Mesodermal cell (in vitro differentiated cells): ENCODE measurements around the gene NEK7.
A peak's percentile ranks its signal among the peaks of the same experiment; 100 is the strongest.

Experiments used
- H3K27ac ChIP-seq: 2 replicates; pipeline ENCODE4 v1.7.0; 2013; ENCODE audit warnings: mild to moderate bottlenecking, low read depth, low read length, moderate library complexity; ENCODE audit not compliant: severe bottlenecking
- H3K36me3 ChIP-seq: 2 replicates; pipeline ENCODE4 v1.7.1; 2013; ENCODE audit warnings: mild to moderate bottlenecking, low read length, moderate library complexity; ENCODE audit not compliant: control insufficient read depth, insufficient read depth
- H3K4me1 ChIP-seq: one replicate; pipeline ENCODE4 v1.7.1; 2013; ENCODE audit warnings: mild to moderate bottlenecking, low read length; ENCODE audit not compliant: insufficient read depth, control insufficient read depth, poor library complexity, severe bottlenecking
- H3K4me3 ChIP-seq: 2 replicates; pipeline ENCODE4 v1.7.0; 2013; ENCODE audit warnings: low read length, control low read depth, mild to moderate bottlenecking; ENCODE audit not compliant: insufficient read depth, poor library complexity, severe bottlenecking; ENCODE audit errors: extremely low read depth
- H3K9me3 ChIP-seq: 2 replicates; pipeline ENCODE4 v1.7.1; 2013; ENCODE audit warnings: mild to moderate bottlenecking, low read length, moderate library complexity; ENCODE audit not compliant: control insufficient read depth
- WGBS, 2 experiments: methylation state at CpG; one replicate each; pipeline ENCODE4 v1.1.5; 2013; ENCODE audit warnings: missing lambda C conversion rate in 2 of 2; ENCODE audit not compliant: insufficient coverage in 2 of 2; 5-methylcytosine and 5-hydroxymethylcytosine counted together

Gene NEK7

DNA sequence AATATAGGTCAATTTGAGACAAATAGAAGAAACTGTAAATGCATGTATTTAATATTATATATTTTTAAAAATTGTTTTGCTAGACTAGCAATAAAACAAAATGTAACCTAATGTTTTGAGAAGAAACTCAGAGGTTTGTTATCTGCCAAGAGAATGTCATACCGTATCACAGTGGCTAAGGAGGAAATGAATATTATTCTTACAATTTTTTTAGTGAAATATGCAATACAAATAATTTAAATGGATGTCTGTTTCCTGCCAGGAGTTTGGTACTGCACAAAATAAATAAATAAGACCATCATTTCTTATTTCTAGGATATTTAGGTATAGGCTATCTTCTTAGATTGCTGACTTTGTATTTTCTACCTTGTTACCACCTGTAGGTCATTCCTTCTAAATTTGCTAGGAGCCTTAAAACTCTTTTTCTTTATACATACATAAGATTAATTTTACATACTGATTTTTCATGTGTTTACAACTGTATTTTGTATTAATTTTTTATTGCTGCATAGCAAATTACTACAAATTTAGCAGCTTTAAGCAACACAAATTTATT is 113.6 kb downstream of the NEK7 start:
- peaks cover 7% of the 10 kb centered on the region for H3K36me3 ChIP-seq
- no CpG with 5 or more reads among the region's 1 CpG for WGBS, 2 experiments
- H3K9me3 ChIP-seq = no peaks in the 10 kb centered on the region
- H3K27ac ChIP-seq = no peak overlapping the region
- H3K4me3 ChIP-seq = no peak overlapping the region
- peaks cover 46% of the 10 kb centered on the region for H3K4me1 ChIP-seq

DNA sequence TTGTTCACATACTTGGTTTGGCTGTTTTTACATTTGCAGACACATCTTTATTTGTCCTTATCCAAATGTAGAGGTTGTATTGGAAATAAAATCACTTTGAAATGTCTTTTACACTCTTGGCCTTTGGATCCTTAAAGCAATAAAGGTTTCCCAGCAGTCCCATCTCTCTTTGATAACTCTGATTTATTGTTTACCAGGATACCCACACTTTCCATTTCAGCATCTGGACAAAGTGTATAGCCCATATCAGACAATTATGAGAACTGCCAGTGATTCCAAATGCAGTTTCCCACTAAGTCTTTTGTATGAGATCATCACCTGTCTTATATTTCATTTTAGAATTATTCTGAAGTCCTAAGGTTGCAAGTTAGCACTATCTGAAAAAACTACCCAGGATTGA is 114.7 kb downstream of the NEK7 start:
- Histone ChIP-seq H3K36me3 (peaks cover 7% of the 10 kb centered on the region), H3K4me3 (no peak overlapping the region), H3K9me3 (no peaks in the 10 kb centered on the region), H3K4me1 (peaks cover 43% of the 10 kb centered on the region), H3K27ac (no peak overlapping the region)

DNA sequence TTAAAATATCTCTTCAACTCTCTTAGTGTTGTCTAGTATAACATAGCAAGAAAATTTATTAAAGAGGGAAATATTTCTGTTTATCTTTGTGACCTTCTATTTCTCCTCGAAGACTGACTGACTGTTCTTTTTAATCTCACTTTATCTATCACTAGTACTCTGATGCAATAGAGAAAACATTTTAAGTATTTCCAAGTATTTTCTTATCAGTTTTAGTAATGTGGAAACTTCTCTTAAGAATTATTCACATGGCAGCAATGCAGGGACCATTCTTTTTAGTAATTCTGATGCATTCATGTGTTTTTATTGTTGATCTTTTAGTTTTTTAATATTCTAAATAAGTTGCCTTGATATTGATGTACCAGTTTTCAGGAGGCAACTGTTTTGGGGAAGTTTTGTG is 115.7 kb downstream of the NEK7 start:
- peak overlapping the region; percentile 71 for H3K27ac ChIP-seq
- no peak overlapping the region for H3K4me3 ChIP-seq
- peaks cover 38% of the 10 kb centered on the region for H3K4me1 ChIP-seq
- peaks cover 4% of the 10 kb centered on the region for H3K36me3 ChIP-seq
- no CpG with 5 or more reads among the region's 1 CpG for WGBS, 2 experiments
- H3K9me3 ChIP-seq = no peaks in the 10 kb centered on the region

DNA sequence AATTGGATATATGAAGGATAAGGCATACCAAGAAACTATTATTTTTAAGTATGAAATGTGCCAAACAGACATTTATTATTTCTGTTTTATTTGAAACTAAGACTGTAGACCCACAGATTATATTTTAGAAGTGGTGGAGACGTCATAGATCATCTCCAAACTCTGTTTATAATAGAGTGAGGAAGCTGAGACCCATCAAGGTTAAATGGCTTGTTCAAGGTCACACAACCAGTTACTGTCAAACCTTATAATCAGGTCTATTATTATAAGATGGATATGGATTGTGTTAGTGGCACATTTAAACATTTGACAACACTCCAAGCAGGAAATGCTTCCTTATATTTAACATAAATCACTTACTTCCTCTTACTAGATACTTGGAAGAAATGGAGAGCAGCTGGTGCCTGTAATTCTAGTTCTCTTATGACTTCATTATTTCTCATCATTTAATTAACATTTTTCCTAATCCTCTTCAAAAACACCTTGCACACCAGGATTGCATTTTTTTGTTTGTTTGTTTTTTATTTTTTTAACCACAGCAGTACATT is 117.0 kb downstream of the NEK7 start:
- Histone ChIP-seq H3K4me1 (peaks cover 32% of the 10 kb centered on the region), H3K4me3 (no peak overlapping the region), H3K36me3 (peaks cover 4% of the 10 kb centered on the region), H3K27ac (no peak overlapping the region), H3K9me3 (no peaks in the 10 kb centered on the region)
- no CpG with 5 or more reads among the region's 1 CpG for WGBS, 2 experiments

DNA sequence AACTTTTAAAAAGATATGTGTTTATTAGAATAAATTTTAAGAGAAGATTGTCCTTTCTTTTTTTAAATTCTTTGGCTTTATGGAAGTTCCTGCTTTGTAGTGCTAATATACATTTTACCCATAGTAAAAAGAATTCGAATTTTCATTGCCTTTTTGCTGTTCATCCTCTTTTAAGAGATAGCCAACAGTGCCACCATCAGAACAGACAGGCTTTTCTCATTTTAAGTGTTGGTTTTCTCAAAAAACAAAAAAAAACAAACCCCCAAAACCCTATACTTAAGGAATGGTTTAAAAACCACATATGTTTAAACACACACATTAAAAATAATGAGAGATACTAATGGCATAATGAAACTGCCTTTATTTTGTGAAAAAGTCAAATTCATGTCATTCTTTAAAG is 118.8 kb downstream of the NEK7 start:
- Histone ChIP-seq H3K9me3 (no peaks in the 10 kb centered on the region), H3K4me3 (no peak overlapping the region), H3K27ac (no peak overlapping the region), H3K36me3 (peaks cover 8% of the 10 kb centered on the region), H3K4me1 (peaks cover 20% of the 10 kb centered on the region)
- no CpG with 5 or more reads among the region's 1 CpG for WGBS, 2 experiments

DNA sequence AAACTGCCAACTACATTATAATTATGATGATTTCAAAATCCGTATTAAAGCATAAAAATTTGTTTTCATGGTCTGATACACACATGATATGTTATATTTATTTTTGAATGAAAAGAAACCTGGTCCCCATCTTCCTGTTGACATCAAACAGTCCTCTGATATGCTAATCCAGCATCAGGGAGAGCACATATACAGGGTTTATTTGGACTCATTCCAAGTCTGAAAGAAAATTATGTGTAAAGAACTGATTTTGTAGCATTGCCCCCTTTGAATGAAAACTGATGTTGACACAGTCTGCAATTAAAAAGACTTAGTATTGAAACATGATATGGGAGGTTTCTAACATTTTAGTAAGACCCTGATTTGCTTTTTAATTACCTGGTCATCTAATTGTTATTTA is 119.4 kb downstream of the NEK7 start:
- H3K36me3 ChIP-seq = peaks cover 4% of the 10 kb centered on the region
- no peak overlapping the region for H3K27ac ChIP-seq
- peaks cover 19% of the 10 kb centered on the region for H3K4me1 ChIP-seq
- no peak overlapping the region for H3K4me3 ChIP-seq
- no peaks in the 10 kb centered on the region for H3K9me3 ChIP-seq
- no CpG with 5 or more reads among the region's 1 CpG for WGBS, 2 experiments

DNA sequence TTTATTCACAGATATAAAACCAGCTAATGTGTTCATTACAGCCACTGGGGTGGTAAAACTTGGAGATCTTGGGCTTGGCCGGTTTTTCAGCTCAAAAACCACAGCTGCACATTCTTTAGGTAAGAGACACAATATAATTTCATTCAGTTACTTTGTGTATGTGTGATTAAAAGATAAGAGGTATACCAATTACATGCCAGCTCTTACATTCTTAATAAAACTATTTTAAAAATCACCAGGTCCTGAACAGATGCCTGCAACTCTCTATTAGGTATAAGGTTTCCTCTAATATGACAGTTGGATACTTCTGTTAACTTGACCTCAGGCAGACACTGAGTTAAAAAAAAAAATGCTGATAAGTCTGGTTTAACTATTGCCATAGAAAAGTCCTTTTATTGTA is 122.1 kb downstream of the NEK7 start:
- peaks cover 4% of the 10 kb centered on the region for H3K36me3 ChIP-seq
- H3K9me3 ChIP-seq = no peaks in the 10 kb centered on the region
- no CpG with 5 or more reads among the region's 1 CpG for whole genome bisulfite sequencing, 2 experiments
- peaks cover 4% of the 10 kb centered on the region for H3K4me1 ChIP-seq
- H3K27ac ChIP-seq = no peak overlapping the region
- H3K4me3 ChIP-seq = no peak overlapping the region

DNA sequence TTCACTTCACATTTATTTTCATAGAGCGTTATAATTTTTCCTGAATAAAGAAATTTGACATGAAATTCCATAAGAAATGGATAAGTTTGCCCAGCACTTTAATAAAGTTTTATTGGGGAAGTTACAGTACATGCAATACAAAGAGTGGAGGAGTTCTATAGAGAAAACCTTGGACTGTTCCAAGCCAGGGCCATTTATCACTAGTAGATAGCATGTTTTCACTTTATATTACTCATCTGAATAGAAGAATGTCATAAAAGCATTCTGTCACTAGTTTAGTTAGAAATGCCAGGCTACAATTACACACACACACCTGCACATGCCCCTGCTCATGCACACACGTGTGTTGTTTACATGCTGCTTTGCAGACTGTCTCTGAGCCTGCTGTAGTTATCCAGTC is 123.3 kb downstream of the NEK7 start:
- Histone ChIP-seq H3K27ac (no peak overlapping the region), H3K4me3 (no peak overlapping the region), H3K9me3 (no peaks in the 10 kb centered on the region), H3K4me1 (no peaks in the 10 kb centered on the region), H3K36me3 (peaks cover 4% of the 10 kb centered on the region)
- 100% methylated on average over 1 of the region's 2 CpGs for WGBS, 2 experiments

DNA sequence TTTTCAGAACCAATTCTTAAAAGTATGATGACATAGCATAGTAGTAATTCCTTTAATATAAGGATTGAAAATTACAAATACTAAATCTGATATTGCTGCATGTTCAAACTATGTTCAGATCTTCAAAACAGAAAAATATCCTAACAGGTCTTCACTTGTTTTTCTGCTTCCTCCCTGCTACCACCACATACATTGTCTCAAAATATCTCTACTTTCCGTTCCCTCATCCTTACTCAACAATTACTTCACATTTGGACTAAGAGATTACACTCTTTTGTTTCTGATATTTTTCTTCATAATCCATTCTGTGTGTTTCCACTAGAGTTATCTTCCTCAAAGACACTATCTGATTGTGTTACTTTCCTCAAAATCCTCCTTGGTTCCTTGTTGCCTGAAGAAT is 125.1 kb downstream of the NEK7 start:
- no peak overlapping the region for H3K27ac ChIP-seq
- H3K4me3 ChIP-seq = no peak overlapping the region
- no peaks in the 10 kb centered on the region for H3K9me3 ChIP-seq
- H3K4me1 ChIP-seq = no peaks in the 10 kb centered on the region
- peaks cover 13% of the 10 kb centered on the region for H3K36me3 ChIP-seq
- 87 to 100% methylated on average over 1 of the region's 1 CpG for WGBS, 2 experiments

DNA sequence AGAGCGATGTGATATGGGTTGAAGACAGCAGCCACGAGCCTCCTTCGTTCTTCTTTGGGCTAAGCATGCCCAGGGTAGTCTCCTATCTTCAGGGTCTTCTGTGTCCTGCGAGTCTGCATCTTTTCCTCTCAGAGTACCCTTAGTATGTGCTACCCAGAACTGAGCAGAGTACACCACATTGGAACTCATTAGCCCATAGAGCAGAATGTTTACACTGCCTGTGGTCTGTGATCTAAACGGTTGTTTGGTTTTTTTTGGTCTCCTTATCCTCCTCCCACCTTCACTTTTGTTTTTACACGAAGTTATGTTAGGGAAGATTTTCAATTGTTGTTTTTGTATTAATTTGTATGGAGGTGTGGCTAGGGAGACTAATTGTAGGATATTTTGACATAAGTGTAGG is 126.4 kb downstream of the NEK7 start:
- no peak overlapping the region for H3K27ac ChIP-seq
- 86 to 100% methylated on average over 1 to 4 of the region's 6 CpGs for WGBS, 2 experiments
- no peaks in the 10 kb centered on the region for H3K4me1 ChIP-seq
- no peaks in the 10 kb centered on the region for H3K9me3 ChIP-seq
- H3K4me3 ChIP-seq = no peak overlapping the region
- H3K36me3 ChIP-seq = peaks cover 13% of the 10 kb centered on the region

DNA sequence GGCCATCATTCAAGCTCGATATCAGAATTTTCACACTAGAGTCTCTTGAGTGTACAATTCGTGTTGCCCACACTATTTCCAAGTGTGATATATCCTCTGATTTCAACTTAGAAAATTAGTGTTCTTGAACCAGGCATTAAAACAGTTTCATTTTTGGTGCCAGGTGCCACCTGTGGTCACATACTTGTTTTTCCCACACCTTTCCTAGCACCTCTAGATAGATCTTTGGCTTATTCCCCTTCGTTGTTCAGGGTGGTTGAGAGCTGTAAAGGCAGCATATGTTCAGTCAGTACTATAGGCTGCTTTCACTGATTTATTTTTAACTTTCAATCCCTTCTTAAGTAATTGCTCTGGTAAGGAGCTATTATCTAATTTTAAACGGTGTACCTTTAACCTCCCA is 131.1 kb downstream of the NEK7 start:
- H3K27ac ChIP-seq = no peak overlapping the region
- 100% methylated on average over 2 of the region's 4 CpGs for WGBS, 2 experiments
- H3K9me3 ChIP-seq = no peaks in the 10 kb centered on the region

More for the DNA sequence above, 131.1 kb downstream of the NEK7 start:
- H3K36me3 ChIP-seq = peaks cover 8% of the 10 kb centered on the region
- H3K4me1 ChIP-seq = peaks cover 7% of the 10 kb centered on the region
- H3K4me3 ChIP-seq = no peak overlapping the region
